SK-N-SH (cell line): ENCODE results near the gene AKT2. TPM values are rescaled to one million over a fixed set of nuclear protein-coding genes. Genes with fewer than 3 reads are reported as not detected.

Source experiments
- CTCF ChIA-PET: fragments of 300-600, 350-600 bp; formaldehyde crosslinking; extraction: SDS; loops from one replicate; lab custom pipeline; 2021; lab: Yijun Ruan, JAX
- POLR2A ChIA-PET: fragments of 350-600 bp; sonication (Branson Sonifier 250); formaldehyde crosslinking; extraction: SDS; loops from one replicate; lab custom pipeline; 2020; ENCODE audit warnings: antibody characterized with exemption, inconsistent platforms; lab: Yijun Ruan, JAX
- DNase-seq: peaks from one replicate; pipeline ENCODE4 v3.0.0; 2012
- H2AFZ ChIP-seq: fragments of 200-600 bp; sonication (generic); 2 replicates; pipeline ENCODE4 v1.8.1; 2016; ENCODE audit warnings: antibody characterized with exemption, mild to moderate bottlenecking, low read depth
- H3F3A ChIP-seq: fragments of 200-600 bp; sonication (generic); replicated peaks from 2 replicates; pipeline ENCODE3; 2016; ENCODE audit warnings: antibody characterized with exemption, mild to moderate bottlenecking; ENCODE audit not compliant: insufficient read depth
- H3K27ac ChIP-seq, 2 experiments: fragments of 200-500 bp in 1 of 2; fragments of 200-600 bp in 1 of 2; sonication (Bioruptor generic) in 1 of 2; sonication (generic), shearing (Covaris generic) in 1 of 2; 2 replicates each; pipeline versions ENCODE4 v1.5.1 to v1.6.1; 2014 to 2016; ENCODE audit warnings: low read depth in 2 of 2, inconsistent platforms in 1 of 2, low read length in 1 of 2, mild to moderate bottlenecking in 1 of 2, mixed read lengths in 1 of 2
- H3K27me3 ChIP-seq: fragments of 200-600 bp; sonication (generic), shearing (Covaris generic); 2 replicates; pipeline ENCODE4 v1.6.1; 2016; ENCODE audit warnings: mixed run types; ENCODE audit not compliant: insufficient read depth
- H3K36me3 ChIP-seq, 2 experiments: fragments of 200-500 bp in 1 of 2; fragments of 200-600 bp in 1 of 2; sonication (Bioruptor generic) in 1 of 2; sonication (generic) in 1 of 2; replicated peaks in 1 of 2; 2 replicates each; pipeline versions ENCODE3 to v1.5.1; 2014 to 2016; ENCODE audit warnings: low read length in 1 of 2, mild to moderate bottlenecking in 1 of 2; ENCODE audit not compliant: insufficient read depth in 2 of 2, control insufficient read depth in 1 of 2
- H3K4me1 ChIP-seq, 2 experiments: fragments of 200-500 bp in 1 of 2; fragments of 200-600 bp in 1 of 2; sonication (Bioruptor generic) in 1 of 2; sonication (generic), shearing (Covaris generic) in 1 of 2; 2 replicates each; pipeline versions ENCODE4 v1.5.1 to v1.6.1; 2014 to 2016; ENCODE audit warnings: low read depth in 1 of 2, low read length in 1 of 2, mixed run types in 1 of 2; ENCODE audit not compliant: insufficient read depth in 2 of 2, control insufficient read depth in 1 of 2
- H3K4me2 ChIP-seq: fragments of 200-600 bp; sonication (generic), shearing (Covaris generic); 2 replicates; pipeline ENCODE4 v1.6.1; 2017; ENCODE audit warnings: mixed run types
- H3K4me3 ChIP-seq, 2 experiments: fragments of 200-500 bp in 1 of 2; fragments of 200-600 bp in 1 of 2; sonication (Bioruptor generic) in 1 of 2; sonication (generic), shearing (Covaris generic) in 1 of 2; 2 replicates each; pipeline versions ENCODE4 v1.5.1 to v1.8.1; 2014 to 2016; ENCODE audit warnings: low read depth in 2 of 2, inconsistent platforms in 1 of 2, low read length in 1 of 2, mild to moderate bottlenecking in 1 of 2, mixed read lengths in 1 of 2, moderate library complexity in 1 of 2
- H3K79me2 ChIP-seq: fragments of 200-600 bp; sonication (generic); 2 replicates; pipeline ENCODE4 v1.8.1; 2017; ENCODE audit warnings: mild to moderate bottlenecking; ENCODE audit not compliant: insufficient read depth
- H3K9ac ChIP-seq: fragments of 200-600 bp; sonication (generic); 2 replicates; pipeline ENCODE4 v1.6.1; 2017; ENCODE audit warnings: mixed run types
- H3K9me2 ChIP-seq: fragments of 200-600 bp; sonication (generic); 2 replicates; pipeline ENCODE4 v1.6.1; 2017; ENCODE audit warnings: mixed run types
- H3K9me3 ChIP-seq: fragments of 200-600 bp; sonication (generic); 2 replicates; pipeline ENCODE4 v1.6.1; 2017; ENCODE audit warnings: mixed run types, mild to moderate bottlenecking, moderate library complexity
- H4K20me1 ChIP-seq: fragments of 200-600 bp; sonication (generic); 2 replicates; pipeline ENCODE4 v1.6.1; 2017; ENCODE audit warnings: mild to moderate bottlenecking, mixed run types; ENCODE audit not compliant: insufficient read depth
- CHD2 ChIP-seq: fragments of 150-350 bp; IDR thresholded peaks from 2 replicates; pipeline ENCODE4 v1.6.1; 2018; ENCODE audit warnings: low read length; ENCODE audit not compliant: partially characterized antibody
- ELF1 ChIP-seq: IDR thresholded peaks from 2 replicates; pipeline ENCODE4 v1.4.0; 2012
- EP300 ChIP-seq, 2 experiments: IDR thresholded peaks; 2 replicates each; pipeline versions ENCODE4 v1.4.0 to v1.6.1; 2012; ENCODE audit warnings: borderline replicate concordance in 1 of 2, low read depth in 1 of 2, low read length in 1 of 2
- SMC3 ChIP-seq: IDR thresholded peaks from 2 replicates; pipeline ENCODE4 v1.6.1; 2012; ENCODE audit warnings: low read depth, low read length, improper control_type of control experiment
- TEAD4 ChIP-seq: IDR thresholded peaks from 2 replicates; pipeline ENCODE4 v1.4.0; 2012; ENCODE audit warnings: mild to moderate bottlenecking, borderline replicate concordance; ENCODE audit not compliant: insufficient read depth
- YY1 ChIP-seq: IDR thresholded peaks from 2 replicates; pipeline ENCODE4 v1.4.0; 2012; ENCODE audit warnings: low read depth, mild to moderate bottlenecking
- WGBS: methylation state at CpG from one replicate; pipeline ENCODE4 v1.1.6; 2017; ENCODE audit warnings: low lambda C conversion rate; 5-methylcytosine and 5-hydroxymethylcytosine counted together
- polyA plus RNA-seq, 3 experiments: library from polyadenylated mRNA; depleted of rRNA; stranded (reverse); fragments of >200 nt; gene quantifications; 2 replicates each; pipeline ENCODE4 v1.2.3, GENCODE V29; 2012
- TF ChIP-seq, protein P1 (sequence below): IDR thresholded peaks from 2 replicates; pipeline ENCODE4; 2012
- TF ChIP-seq, protein P2 (sequence below): IDR thresholded peaks from 2 replicates; pipeline ENCODE4 v1.4.0; 2012; ENCODE audit warnings: low read depth, borderline replicate concordance
- TF ChIP-seq, protein P3 (sequence below): IDR thresholded peaks from 2 replicates; pipeline ENCODE4 v1.4.0; 2012; ENCODE audit warnings: low read depth, borderline replicate concordance

The AKT2 gene
- polyA plus RNA-seq, 1 of the 3 experiments (the other 2 are of a cell fraction) = 99.8 TPM

DNA sequence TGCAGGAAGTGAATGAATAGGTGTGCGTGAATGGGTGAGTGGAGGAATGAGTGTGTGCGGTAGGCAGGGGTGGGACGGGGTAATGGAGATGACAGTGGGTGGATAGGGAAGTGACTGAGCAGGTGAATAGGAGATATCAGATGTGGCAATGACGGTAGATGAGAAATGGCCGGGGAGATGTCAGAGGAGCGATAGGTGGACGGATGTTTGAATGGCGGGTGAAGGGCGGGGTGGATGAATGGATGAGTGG is 68.4 kb downstream of the AKT2 start (continued):
- TF ChIP-seq, protein P1, sequence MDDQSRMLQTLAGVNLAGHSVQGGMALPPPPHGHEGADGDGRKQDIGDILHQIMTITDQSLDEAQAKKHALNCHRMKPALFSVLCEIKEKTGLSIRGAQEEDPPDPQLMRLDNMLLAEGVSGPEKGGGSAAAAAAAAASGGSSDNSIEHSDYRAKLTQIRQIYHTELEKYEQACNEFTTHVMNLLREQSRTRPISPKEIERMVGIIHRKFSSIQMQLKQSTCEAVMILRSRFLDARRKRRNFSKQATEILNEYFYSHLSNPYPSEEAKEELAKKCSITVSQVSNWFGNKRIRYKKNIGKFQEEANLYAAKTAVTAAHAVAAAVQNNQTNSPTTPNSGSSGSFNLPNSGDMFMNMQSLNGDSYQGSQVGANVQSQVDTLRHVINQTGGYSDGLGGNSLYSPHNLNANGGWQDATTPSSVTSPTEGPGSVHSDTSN = no peak
- no peak for TF ChIP-seq ELF1
- TF ChIP-seq SMC3 = no peak
- no peak for TF ChIP-seq TEAD4

DNA sequence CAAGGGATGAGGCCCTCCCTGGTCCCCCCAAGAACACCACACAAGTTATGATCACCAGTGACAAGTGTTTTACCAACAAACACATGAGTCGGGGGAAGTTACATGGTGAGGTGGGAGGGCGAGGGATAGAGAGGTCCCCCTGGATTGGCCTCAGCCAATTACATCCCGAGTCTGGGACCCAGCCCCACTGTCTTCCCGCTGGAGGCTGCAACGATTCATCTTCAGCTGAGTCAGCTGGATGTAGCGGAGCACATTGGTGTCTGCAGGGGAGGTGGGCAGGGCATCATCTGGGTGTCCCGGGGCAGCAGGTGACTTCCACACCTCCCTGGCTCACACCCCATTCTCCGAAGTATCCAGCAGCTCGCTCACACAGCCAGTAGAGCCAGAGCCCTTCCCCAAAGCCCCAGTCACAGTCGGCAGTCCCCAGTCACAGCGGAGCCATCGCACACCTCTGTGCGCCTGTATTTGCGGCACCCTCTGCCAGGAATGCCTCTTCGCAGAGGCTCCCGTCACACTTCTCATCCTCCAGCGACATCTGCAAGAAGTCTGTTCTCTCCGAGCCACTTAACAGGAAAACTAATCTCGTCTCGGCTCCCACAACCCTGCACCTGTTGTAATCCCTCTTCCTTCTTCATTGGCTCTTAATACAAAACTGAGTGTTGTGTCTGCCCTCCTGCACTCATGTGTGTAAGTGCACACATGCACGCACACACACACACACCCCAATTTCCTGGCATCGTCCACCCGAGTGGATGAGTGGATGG is 69.0 kb downstream of the AKT2 start:
- POLR2A ChIA-PET = no interaction called here
- no peaks in the 10 kb centered on the region for H3K9me3 ChIP-seq
- no peak overlapping the region for H3K9ac ChIP-seq
- H3K9me2 ChIP-seq = no peaks in the 10 kb centered on the region
- no peak for TF ChIP-seq CHD2
- TF ChIP-seq YY1 = no peak
- TF ChIP-seq SMC3 = no peak
- TF ChIP-seq, protein P2, sequence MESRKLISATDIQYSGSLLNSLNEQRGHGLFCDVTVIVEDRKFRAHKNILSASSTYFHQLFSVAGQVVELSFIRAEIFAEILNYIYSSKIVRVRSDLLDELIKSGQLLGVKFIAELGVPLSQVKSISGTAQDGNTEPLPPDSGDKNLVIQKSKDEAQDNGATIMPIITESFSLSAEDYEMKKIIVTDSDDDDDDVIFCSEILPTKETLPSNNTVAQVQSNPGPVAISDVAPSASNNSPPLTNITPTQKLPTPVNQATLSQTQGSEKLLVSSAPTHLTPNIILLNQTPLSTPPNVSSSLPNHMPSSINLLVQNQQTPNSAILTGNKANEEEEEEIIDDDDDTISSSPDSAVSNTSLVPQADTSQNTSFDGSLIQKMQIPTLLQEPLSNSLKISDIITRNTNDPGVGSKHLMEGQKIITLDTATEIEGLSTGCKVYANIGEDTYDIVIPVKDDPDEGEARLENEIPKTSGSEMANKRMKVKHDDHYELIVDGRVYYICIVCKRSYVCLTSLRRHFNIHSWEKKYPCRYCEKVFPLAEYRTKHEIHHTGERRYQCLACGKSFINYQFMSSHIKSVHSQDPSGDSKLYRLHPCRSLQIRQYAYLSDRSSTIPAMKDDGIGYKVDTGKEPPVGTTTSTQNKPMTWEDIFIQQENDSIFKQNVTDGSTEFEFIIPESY = no peak
- TF ChIP-seq, protein P3, sequence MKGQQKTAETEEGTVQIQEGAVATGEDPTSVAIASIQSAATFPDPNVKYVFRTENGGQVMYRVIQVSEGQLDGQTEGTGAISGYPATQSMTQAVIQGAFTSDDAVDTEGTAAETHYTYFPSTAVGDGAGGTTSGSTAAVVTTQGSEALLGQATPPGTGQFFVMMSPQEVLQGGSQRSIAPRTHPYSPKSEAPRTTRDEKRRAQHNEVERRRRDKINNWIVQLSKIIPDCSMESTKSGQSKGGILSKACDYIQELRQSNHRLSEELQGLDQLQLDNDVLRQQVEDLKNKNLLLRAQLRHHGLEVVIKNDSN = no peak
- TF ChIP-seq, all 33 proteins: peak for 0
- DNase-seq = no peak
- CTCF ChIA-PET = interaction anchor here (0.9 to 5.6 kb wide), 8 partner anchors 11 to 76 kb away, joined by 3 to 41 read pairs (median 16); partner anchors contain the start of gene CCNP
- H3K4me1 ChIP-seq = no peaks in the 10 kb centered on the region; a peak in 1 of 4 replicates
- no peak overlapping the region for H3K4me2 ChIP-seq
- H3K4me3 ChIP-seq = no peak overlapping the region
- H2AFZ ChIP-seq = no peak overlapping the region
- no peaks in the 10 kb centered on the region for H3K27me3 ChIP-seq
- 73% methylated on average over 20 of the region's 23 CpGs for WGBS
- H3F3A ChIP-seq = peaks cover 14% of the 10 kb centered on the region
- H3K79me2 ChIP-seq = no peaks in the 10 kb centered on the region
- no peaks in the 10 kb centered on the region for H3K36me3 ChIP-seq
- no peaks in the 10 kb centered on the region for H4K20me1 ChIP-seq
- H3K27ac ChIP-seq = no peak overlapping the region

DNA sequence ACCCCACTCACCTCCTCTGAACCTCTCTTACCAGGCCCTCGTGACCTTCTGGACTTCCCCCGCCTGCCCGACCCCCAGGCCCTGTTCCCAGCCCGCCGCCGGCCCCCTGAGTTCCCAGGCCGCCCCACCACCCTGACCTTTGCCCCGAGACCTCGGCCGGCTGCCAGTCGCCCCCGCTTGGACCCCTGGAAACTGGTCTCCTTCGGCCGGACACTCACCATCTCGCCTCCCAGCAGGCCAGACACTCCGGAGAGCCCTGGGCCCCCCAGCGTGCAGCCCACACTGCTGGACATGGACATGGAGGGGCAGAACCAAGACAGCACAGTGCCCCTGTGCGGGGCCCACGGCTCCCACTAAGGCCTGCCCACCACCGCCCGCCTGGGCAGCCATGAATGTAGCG is 70.2 kb downstream of the AKT2 start:
- Histone ChIP-seq H3K27me3 (no peaks in the 10 kb centered on the region), H3K79me2 (no peaks in the 10 kb centered on the region), H4K20me1 (no peaks in the 10 kb centered on the region), H3K4me2 (no peak overlapping the region), H2AFZ (no peak overlapping the region), H3K9me2 (no peaks in the 10 kb centered on the region), H3K36me3 (peaks cover 2 to 3% of the 10 kb centered on the region in 2 experiments), H3K27ac (no peak overlapping the region), H3K9me3 (no peaks in the 10 kb centered on the region), H3K4me1 (no peaks in the 10 kb centered on the region; a peak in 1 of 4 replicates), H3K4me3 (no peak overlapping the region), H3K9ac (no peak overlapping the region), H3F3A (peaks cover 14% of the 10 kb centered on the region)
- no peak for DNase-seq
- ChIA-PET POLR2A (no interaction called here), CTCF (interaction anchor here (0.7 kb wide), 1 partner anchor 91 kb away, joined by 3 read pairs; no protein-coding TSS in a partner anchor)
- TF ChIP-seq EP300 (IDR thresholded peaks at IDR 0.05; ENCODE audit: borderline replicate concordance in 1 of 2, low read depth in 1 of 2, low read length in 1 of 2) = no peak
- whole genome bisulfite sequencing = 90% methylated on average over 20 of the region's 22 CpGs
